Suprapubic skin (tissue), 4 donors: ENCODE data around the gene GSG1L. TPM values are rescaled to one million over a fixed set of nuclear protein-coding genes. Genes with fewer than 3 reads are reported as not detected.
A peak's percentile ranks its signal among the peaks of the same experiment; 100 is the strongest.

Experiments
- DNase-seq, 2 donors: peaks; one replicate each; pipeline ENCODE4 v3.0.0-alpha.2; 2019; ENCODE audit warnings: low spot score in 2 of 2
- H3K27ac ChIP-seq: fragments of 200-600 bp; sonication (generic); one replicate; pipeline ENCODE4 v1.5.1; 2019
- H3K27me3 ChIP-seq: fragments of 200-600 bp; sonication (generic); one replicate; pipeline ENCODE4 v1.5.1; 2019
- H3K36me3 ChIP-seq: fragments of 200-600 bp; sonication (generic); one replicate; pipeline ENCODE4 v1.5.1; 2019
- H3K4me1 ChIP-seq: fragments of 200-600 bp; sonication (generic); one replicate; pipeline ENCODE4 v1.5.1; 2019
- H3K4me3 ChIP-seq: fragments of 200-600 bp; sonication (generic); one replicate; pipeline ENCODE4 v1.5.1; 2019; ENCODE audit warnings: mild to moderate bottlenecking
- H3K9me3 ChIP-seq: fragments of 200-600 bp; sonication (generic); one replicate; pipeline ENCODE4 v1.5.1; 2019
- CTCF ChIP-seq, 2 donors: fragments of 200-600 bp in 1 of 2; fragments of 450-650 bp in 1 of 2; sonication (generic) in 1 of 2; IDR thresholded peaks; one replicate each; pipeline ENCODE4 v1.5.1; 2016 to 2019; ENCODE audit warnings: antibody characterized with exemption in 2 of 2, mild to moderate bottlenecking in 1 of 2, moderate library complexity in 1 of 2
- EP300 ChIP-seq: sonication (generic); formaldehyde crosslinking; IDR thresholded peaks from one replicate; pipeline ENCODE4 v1.6.1; 2017; ENCODE audit warnings: antibody characterized with exemption
- POLR2A ChIP-seq, 2 donors: fragments of 450-650 bp; IDR thresholded peaks; one replicate each; pipeline ENCODE4 v1.6.1; 2017; ENCODE audit warnings: antibody characterized with exemption in 2 of 2, mild to moderate bottlenecking in 2 of 2, moderate library complexity in 2 of 2
- POLR2AphosphoS5 ChIP-seq, 3 donors: sonication (generic); formaldehyde crosslinking; IDR thresholded peaks; one replicate each; pipeline ENCODE4 v1.6.1; 2017; ENCODE audit warnings: antibody characterized with exemption in 3 of 3
- WGBS: methylation state at CpG from one replicate; pipeline ENCODE4 v1.1.5; 2018; 5-methylcytosine and 5-hydroxymethylcytosine counted together
- total RNA-seq, 4 donors: library from RNA; depleted of rRNA; stranded (reverse); fragments of >200 nt; gene quantifications; one replicate each; pipeline ENCODE4 v1.1.0, GENCODE V29; 2016

GSG1L gene
- total RNA-seq, 4 donors from 2014 or later, result 0.64 to 1.7 TPM; not detected in 2

- Histone ChIP-seq H3K9me3 (no peaks in the 10 kb centered on the region), H3K27me3 (no peaks in the 10 kb centered on the region), H3K4me3 (no peak overlapping the region), H3K27ac (no peak overlapping the region), H3K4me1 (no peaks in the 10 kb centered on the region), H3K36me3 (no peaks in the 10 kb centered on the region)
- no peak for TF ChIP-seq POLR2A (IDR thresholded peaks at IDR 0.05)
- TF ChIP-seq POLR2AphosphoS5 (IDR thresholded peaks at IDR 0.05), result no peak
- TF ChIP-seq CTCF (IDR thresholded peaks at IDR 0.05), result no peak
- TF ChIP-seq EP300, result no peak
- no peak for DNase-seq
- 84% methylated on average over 3 of the region's 7 CpGs for WGBS
Observed at GRCh38 chr16:27977966-27978365, 85.5 kb downstream of the GSG1L start.

DNA sequence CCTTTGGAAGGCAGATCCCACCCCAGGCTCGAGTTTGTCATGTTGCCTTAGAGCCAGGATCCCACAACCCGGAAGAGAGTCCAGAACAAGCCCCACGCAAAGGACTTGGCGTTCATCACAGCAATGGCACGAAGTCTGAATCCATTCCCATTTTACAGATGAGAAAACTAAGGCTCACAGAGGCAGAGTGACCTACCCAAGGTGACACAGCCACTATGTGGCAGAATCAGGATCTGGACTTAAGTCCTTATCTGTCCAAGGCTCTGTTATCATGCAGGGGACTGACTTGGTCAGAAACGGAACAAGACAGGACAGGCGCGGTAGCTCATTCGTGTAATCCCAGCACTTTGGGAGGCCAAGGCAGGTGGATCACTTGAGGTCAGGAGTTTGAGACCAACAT is 86.5 kb downstream of the GSG1L start:
- no peak overlapping the region for H3K4me3 ChIP-seq
- 85% methylated on average over 9 of the region's 9 CpGs for WGBS
- no peaks in the 10 kb centered on the region for H3K9me3 ChIP-seq
- no peak for TF ChIP-seq POLR2A (IDR thresholded peaks at IDR 0.05)
- TF ChIP-seq POLR2AphosphoS5 (IDR thresholded peaks at IDR 0.05), result no peak
- no peak for TF ChIP-seq CTCF (IDR thresholded peaks at IDR 0.05)
- no peak for TF ChIP-seq EP300
- no peak overlapping the region for H3K27ac ChIP-seq
- DNase-seq, result no peak
- H3K36me3 ChIP-seq, result no peaks in the 10 kb centered on the region
- peaks cover 3% of the 10 kb centered on the region for H3K27me3 ChIP-seq
- H3K4me1 ChIP-seq, result no peaks in the 10 kb centered on the region

DNA sequence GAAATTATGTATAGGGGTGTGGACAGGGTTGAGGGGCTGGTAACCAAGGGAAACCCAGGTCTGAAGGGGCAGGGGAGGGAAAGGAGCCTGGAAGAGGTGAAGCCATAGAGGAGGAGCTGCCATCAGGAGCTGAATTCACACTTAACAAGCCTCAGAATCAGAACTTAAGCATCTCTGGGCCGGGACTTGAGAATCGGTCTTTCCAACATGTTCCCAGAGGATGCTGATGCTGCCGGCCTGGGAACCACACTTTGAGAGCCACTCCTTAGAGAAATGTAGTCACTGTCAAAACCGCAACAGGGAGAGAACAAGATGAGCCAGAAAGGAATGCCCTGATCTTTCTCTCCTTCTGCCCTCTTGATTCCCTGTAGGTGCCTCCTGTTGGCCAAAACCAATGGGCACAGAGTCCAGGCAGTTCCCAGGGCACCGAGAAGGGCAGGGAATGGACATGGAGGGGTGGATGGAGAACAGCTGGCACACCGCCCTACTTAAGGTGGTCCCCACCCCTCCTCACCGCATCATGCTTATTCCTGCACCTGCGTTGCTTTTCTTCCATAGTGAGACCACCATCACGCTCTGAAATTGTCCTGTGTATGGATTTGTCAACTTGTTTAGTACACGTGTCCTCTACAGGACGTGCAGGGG is 88.5 kb downstream of the GSG1L start:
- Histone ChIP-seq H3K27ac (no peak overlapping the region), H3K9me3 (no peaks in the 10 kb centered on the region), H3K27me3 (peaks cover 3% of the 10 kb centered on the region), H3K36me3 (no peaks in the 10 kb centered on the region), H3K4me1 (no peaks in the 10 kb centered on the region), H3K4me3 (no peak overlapping the region)
- TF ChIP-seq POLR2A (IDR thresholded peaks at IDR 0.05) (no peak), POLR2AphosphoS5 (IDR thresholded peaks at IDR 0.05) (no peak), CTCF (IDR thresholded peaks at IDR 0.05) (no peak), EP300 (no peak)
- 86% methylated on average over 11 of the region's 11 CpGs for WGBS
- DNase-seq, result no peak

GRCh38 chr16:27973678-27974077 is 89.8 kb downstream of the GSG1L start:
- H3K9me3 ChIP-seq, result no peaks in the 10 kb centered on the region
- no peak overlapping the region for H3K27ac ChIP-seq
- no peak for TF ChIP-seq CTCF (IDR thresholded peaks at IDR 0.05)
- TF ChIP-seq EP300, result no peak
- no peak for TF ChIP-seq POLR2AphosphoS5 (IDR thresholded peaks at IDR 0.05)
- no peak for TF ChIP-seq POLR2A (IDR thresholded peaks at IDR 0.05)
- 57% methylated on average over 7 of the region's 7 CpGs for WGBS
- DNase-seq, result no peak
- peaks cover 3% of the 10 kb centered on the region for H3K27me3 ChIP-seq
- no peaks in the 10 kb centered on the region for H3K36me3 ChIP-seq
- H3K4me1 ChIP-seq, result no peaks in the 10 kb centered on the region
- no peak overlapping the region for H3K4me3 ChIP-seq

GRCh38 chr16:27972500-27972899 is 91.0 kb downstream of the GSG1L start:
- no peaks in the 10 kb centered on the region for H3K4me1 ChIP-seq
- TF ChIP-seq CTCF (IDR thresholded peaks at IDR 0.05), result peak in 1 of 2 donors; percentile 16
- TF ChIP-seq POLR2AphosphoS5 (IDR thresholded peaks at IDR 0.05), result no peak
- no peaks in the 10 kb centered on the region for H3K36me3 ChIP-seq
- no peaks in the 10 kb centered on the region for H3K9me3 ChIP-seq
- peaks cover 3% of the 10 kb centered on the region for H3K27me3 ChIP-seq
- no peak overlapping the region for H3K27ac ChIP-seq
- WGBS, result 2% methylated on average over 4 of the region's 4 CpGs
- no peak overlapping the region for H3K4me3 ChIP-seq
- DNase-seq, result peak in 1 of 2 donors; percentile 20
